GM12864 (cell line): ENCODE data around the gene SIRPB2.

Experiments
- DNase-seq: peaks from one replicate; pipeline ENCODE4 v3.0.0-alpha.2; 2011; ENCODE audit warnings: low read depth
- H3K4me3 ChIP-seq: 2 replicates; pipeline ENCODE4 v1.5.1; 2011; ENCODE audit warnings: mild to moderate bottlenecking, low read depth, low read length, control low read depth
- TF ChIP-seq, protein P1 (sequence below): IDR thresholded peaks from 2 replicates; pipeline ENCODE4 v1.5.1; 2011; ENCODE audit warnings: low read depth, mild to moderate bottlenecking, moderate library complexity, low read length, control low read depth, inconsistent platforms; ENCODE audit errors: missing control alignments

SIRPB2 gene

DNA sequence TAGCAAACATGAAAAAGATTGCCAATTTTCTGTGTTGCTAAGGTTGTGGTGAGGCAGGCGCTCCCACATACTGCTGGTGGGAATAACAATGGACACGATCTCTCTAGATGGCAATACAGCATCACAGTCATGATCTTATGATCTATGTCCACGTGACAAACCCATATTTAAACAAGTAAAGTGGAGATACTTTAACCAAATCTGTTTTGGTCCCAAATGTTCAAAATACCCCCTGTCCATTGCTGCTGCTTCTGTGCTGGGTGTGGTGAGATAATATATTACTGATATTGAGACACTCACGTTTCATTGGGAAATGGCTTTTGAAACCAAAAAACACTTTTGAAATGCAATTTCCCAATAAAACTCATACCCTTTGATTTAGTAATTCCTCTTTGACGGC, 43.3 kb upstream of the SIRPB2 start:
- no peak for DNase-seq
- TF ChIP-seq, protein P1, sequence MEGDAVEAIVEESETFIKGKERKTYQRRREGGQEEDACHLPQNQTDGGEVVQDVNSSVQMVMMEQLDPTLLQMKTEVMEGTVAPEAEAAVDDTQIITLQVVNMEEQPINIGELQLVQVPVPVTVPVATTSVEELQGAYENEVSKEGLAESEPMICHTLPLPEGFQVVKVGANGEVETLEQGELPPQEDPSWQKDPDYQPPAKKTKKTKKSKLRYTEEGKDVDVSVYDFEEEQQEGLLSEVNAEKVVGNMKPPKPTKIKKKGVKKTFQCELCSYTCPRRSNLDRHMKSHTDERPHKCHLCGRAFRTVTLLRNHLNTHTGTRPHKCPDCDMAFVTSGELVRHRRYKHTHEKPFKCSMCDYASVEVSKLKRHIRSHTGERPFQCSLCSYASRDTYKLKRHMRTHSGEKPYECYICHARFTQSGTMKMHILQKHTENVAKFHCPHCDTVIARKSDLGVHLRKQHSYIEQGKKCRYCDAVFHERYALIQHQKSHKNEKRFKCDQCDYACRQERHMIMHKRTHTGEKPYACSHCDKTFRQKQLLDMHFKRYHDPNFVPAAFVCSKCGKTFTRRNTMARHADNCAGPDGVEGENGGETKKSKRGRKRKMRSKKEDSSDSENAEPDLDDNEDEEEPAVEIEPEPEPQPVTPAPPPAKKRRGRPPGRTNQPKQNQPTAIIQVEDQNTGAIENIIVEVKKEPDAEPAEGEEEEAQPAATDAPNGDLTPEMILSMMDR: no peak
- no peak overlapping the region for H3K4me3 ChIP-seq

DNA sequence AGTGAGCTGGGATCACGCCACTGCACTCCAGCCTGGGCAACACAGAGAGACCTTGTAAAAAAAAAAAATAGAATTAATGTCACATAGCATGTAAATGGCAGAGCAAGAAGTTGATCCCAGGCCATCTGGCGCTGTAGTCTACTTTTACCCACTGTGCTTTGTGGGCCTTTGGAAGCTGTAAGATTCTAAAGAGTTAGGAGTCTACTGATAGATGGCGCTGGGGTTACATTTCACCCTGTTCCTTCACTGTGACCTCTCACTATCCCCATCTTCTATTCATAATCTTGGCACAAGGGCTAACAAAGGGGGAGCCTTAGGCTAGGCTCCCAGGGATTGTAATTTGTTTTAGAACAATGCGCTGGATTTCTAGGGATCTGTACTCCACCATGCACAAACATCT, 41.8 kb upstream of the SIRPB2 start:
- no peak overlapping the region for H3K4me3 ChIP-seq
- DNase-seq: no peak
- TF ChIP-seq, protein P1: no peak

DNA sequence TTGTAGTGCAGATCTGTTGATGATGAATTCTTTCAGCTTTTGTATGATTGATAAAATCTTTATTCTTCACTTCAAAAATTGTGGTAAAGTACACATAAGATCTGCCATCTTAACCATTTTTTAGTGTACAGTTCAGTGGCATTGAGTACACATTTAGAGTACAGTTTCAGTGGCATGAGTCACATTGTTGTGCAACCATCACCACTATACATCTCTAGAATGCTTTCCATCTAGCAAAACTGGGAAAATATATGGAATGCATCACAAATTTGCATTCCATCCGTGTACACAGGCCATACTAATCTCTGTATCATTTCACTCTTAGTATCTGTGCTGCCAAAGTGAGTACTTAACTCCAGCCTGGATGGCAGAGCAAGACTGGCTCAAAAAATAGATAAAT, 37.6 kb upstream of the SIRPB2 start:
- TF ChIP-seq, protein P1: no peak
- H3K4me3 ChIP-seq: no peak overlapping the region
- no peak for DNase-seq

DNA sequence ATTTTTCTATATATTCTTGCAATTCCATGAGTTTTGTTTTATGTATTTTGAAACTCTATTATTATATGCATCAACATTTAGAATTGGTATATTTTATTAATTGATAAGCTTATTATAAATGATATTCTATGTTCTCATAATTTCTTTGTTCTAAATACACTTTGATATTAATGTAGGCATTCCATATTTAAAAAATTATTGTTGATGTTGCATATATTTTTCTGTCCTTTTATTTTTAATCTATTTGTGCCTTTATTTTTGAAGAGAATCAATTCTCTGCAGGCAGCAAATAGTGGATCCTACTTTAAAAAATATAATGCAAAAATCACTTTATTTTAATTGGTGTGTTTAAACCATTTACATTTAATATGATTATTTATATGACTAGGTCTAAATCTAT, 36.7 kb upstream of the SIRPB2 start:
- DNase-seq: no peak
- TF ChIP-seq, protein P1: no peak
- H3K4me3 ChIP-seq: no peak overlapping the region

DNA sequence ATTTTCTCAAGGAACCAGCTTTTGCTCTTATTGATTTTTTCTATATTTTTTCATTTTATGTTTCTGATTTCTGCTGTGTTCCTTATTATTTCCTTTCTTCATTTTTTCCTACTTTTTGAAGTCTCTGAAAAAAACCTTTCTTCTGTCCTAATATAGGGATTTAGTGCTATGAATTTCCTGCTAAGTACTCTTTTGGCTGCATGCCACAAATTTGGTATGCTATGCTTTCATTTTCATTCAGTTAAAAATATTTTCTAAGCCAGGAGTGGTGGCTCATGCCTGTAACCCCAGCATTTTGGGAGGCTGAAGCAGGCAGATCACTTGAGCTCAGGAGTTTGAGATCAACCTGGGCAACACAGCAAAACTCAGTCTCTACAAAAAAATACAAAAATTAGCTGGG, 35.7 kb upstream of the SIRPB2 start:
- TF ChIP-seq, protein P1: no peak
- no peak for DNase-seq
- H3K4me3 ChIP-seq: no peak overlapping the region

DNA sequence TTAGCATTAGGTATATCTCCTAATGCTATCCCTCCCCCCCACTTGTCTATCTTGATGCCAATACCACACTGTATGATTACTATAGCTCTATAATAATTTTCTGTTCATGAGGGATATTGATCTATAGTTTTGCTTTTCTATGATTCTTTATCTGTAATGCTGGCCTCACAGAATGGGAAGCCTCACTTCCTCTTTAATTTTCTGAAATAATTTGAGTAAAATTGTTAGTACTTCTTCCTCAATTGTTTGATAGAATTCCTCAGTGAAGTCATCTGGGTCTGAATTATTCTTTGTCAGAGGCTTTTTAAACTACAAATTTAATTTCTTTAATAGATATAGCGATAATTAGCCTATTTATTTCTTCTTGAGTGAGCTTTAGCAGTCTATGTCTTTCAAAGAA, 35.1 kb upstream of the SIRPB2 start:
- DNase-seq: no peak
- TF ChIP-seq, protein P1: no peak
- H3K4me3 ChIP-seq: no peak overlapping the region

DNA sequence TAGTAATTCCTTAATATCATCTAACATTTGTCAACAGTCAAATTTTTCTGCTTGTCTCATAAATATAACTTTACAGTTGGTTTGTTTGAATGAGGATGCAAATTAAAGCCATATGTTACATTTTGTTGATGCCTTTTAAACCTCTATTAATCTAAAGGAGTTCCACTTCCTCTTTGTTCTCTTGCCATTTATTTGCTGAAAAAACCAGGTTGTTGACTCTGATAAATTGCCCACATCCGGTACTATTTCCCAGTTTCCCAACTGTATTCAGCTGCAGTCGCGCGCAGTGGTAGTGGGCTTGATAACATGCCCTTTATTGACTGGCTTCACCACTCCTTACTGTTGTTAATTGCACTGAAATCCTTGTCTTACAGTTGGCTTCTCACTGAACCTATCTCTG, 32.8 kb upstream of the SIRPB2 start:
- no peak overlapping the region for H3K4me3 ChIP-seq
- TF ChIP-seq, protein P1: no peak
- no peak for DNase-seq
